GM12891 (cell line): ENCODE data around the gene LRRC26.

Source experiments
- DNase-seq: peaks from one replicate; pipeline ENCODE4 v3.0.0; 2011; ENCODE audit warnings: low spot score; ENCODE audit not compliant: insufficient read length
- FAIRE-seq: peaks from 2 replicates; lab custom pipeline; 2011; peaks lifted over from hg19 to GRCh38; lab: Jason Lieb, UNC
- PAX5 ChIP-seq: IDR thresholded peaks from 2 replicates; pipeline ENCODE4 v1.6.1; 2011; ENCODE audit warnings: low read length, moderate library complexity, mild to moderate bottlenecking; ENCODE audit not compliant: insufficient read depth, severe bottlenecking
- POLR2A ChIP-seq: IDR thresholded peaks from 2 replicates; pipeline ENCODE4 v1.6.1; 2011; ENCODE audit warnings: low read depth, low read length, control low read depth
- POLR2AphosphoS5 ChIP-seq: IDR thresholded peaks from 2 replicates; pipeline ENCODE4 v1.6.1; 2011; ENCODE audit warnings: low read depth, low read length, control low read depth
- POU2F2 ChIP-seq: IDR thresholded peaks from 2 replicates; pipeline ENCODE4 v1.6.1; 2011; ENCODE audit warnings: low read depth, mild to moderate bottlenecking, control low read depth, low read length, moderate library complexity
- SPI1 ChIP-seq: IDR thresholded peaks from 2 replicates; pipeline ENCODE4 v1.6.1; 2011; ENCODE audit warnings: low read depth, low read length, control low read depth
- TAF1 ChIP-seq: IDR thresholded peaks from 2 replicates; pipeline ENCODE4 v1.6.1; 2011; ENCODE audit warnings: low read depth, low read length, control low read depth

The LRRC26 gene

GRCh38 chr9:137146527-137146918 lies 23.3 kb downstream of the LRRC26 start:
- FAIRE-seq: no peak
- TF ChIP-seq PAX5 (no peak), TAF1 (no peak), POLR2A (no peak), POLR2AphosphoS5 (no peak), SPI1 (no peak), POU2F2 (no peak)
- DNase-seq: no peak

GRCh38 chr9:137145731-137146526 lies 23.9 kb downstream of the LRRC26 start:
- DNase-seq (no peak), FAIRE-seq (no peak)
- TF ChIP-seq POU2F2: no peak
- TF ChIP-seq POLR2A: no peak
- TF ChIP-seq PAX5: no peak
- no peak for TF ChIP-seq SPI1
- TF ChIP-seq POLR2AphosphoS5: no peak
- TF ChIP-seq TAF1: no peak

GRCh38 chr9:137143459-137143858 lies 26.4 kb downstream of the LRRC26 start:
- TF ChIP-seq POLR2A: no peak
- TF ChIP-seq TAF1: no peak
- FAIRE-seq: no peak
- no peak for DNase-seq

GRCh38 chr9:137141976-137142936 lies 27.6 kb downstream of the LRRC26 start:
- FAIRE-seq (no peak), DNase-seq (no peak)
- TF ChIP-seq POLR2A (no peak), POU2F2 (no peak), POLR2AphosphoS5 (no peak), SPI1 (no peak), PAX5 (no peak), TAF1 (no peak)

GRCh38 chr9:137141050-137141810 lies 28.6 kb downstream of the LRRC26 start:
- TF ChIP-seq SPI1 (no peak), POLR2A (no peak), POU2F2 (no peak), TAF1 (no peak), POLR2AphosphoS5 (no peak), PAX5 (no peak)
- DNase-seq: no peak
- FAIRE-seq: no peak

GRCh38 chr9:137140151-137141012 lies 29.5 kb downstream of the LRRC26 start:
- TF ChIP-seq POLR2A (no peak), TAF1 (no peak), POLR2AphosphoS5 (no peak), SPI1 (no peak), PAX5 (no peak), POU2F2 (no peak)
- FAIRE-seq (peak; percentile 16), DNase-seq (no peak)

GRCh38 chr9:137139468-137140150 lies 30.2 kb downstream of the LRRC26 start:
- no peak for TF ChIP-seq POLR2A
- no peak for DNase-seq
- no peak for FAIRE-seq

GRCh38 chr9:137138722-137139467 lies 31.0 kb downstream of the LRRC26 start, which contains the start of gene GRIN1:
TSS of gene GRIN1 (plus strand) at chr9:137139154. CDS start at chr9:137139487, 333 bp downstream.
- TF ChIP-seq PAX5 (no peak), POLR2A (no peak), POLR2AphosphoS5 (no peak), SPI1 (no peak), POU2F2 (no peak), TAF1 (no peak)
- FAIRE-seq (no peak), DNase-seq (no peak)
